Activated CD4-positive, alpha-beta T cell treated with anti-CD3 and anti-CD28 coated beads for 1 hour (primary cell): ENCODE measurements around the gene RAMACL.
"Not testable (repeated sequence)": the region's sequence is repeated elsewhere in the genome, so short reads cannot be mapped to it uniquely, and the experiment has no call there.

Source experiments
- DNase-seq: peaks from one replicate; pipeline ENCODE4 v3.0.0-alpha.2; 2020

Gene RAMACL

DNA sequence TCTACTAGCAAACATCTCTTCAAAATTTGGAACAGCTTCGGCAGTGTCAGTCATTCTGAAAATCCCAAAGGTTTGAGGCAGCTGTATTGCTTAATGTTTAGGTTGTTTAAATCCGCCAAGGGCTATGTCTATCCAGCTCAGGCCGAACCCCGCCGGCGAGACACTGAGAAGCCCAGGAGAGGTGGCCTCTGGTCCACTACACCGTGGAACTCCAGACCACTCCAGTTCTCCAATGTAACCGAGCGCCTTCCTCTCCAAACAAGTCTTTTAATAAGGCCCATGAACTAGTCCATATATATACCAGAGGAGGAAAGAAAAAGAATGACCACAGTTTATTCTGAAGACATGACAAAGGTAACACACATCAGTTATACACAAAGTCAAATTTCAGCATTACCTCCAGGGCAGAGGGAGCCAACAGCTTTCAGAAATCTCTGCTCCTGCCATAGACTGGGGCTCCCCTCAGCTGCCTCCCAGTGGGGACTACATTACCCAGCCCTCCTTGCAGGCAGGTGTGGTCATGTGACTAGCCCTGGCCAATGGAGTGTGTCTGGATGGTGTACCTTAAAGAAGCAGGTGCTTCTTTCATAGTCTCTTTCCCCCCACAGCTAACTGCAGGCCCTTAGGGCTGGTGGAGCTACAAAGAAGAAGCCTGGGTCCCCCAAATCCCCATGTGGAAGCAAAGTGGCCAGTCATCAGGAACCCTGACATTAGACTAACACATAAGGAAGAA is at the start of gene RAMACL:
Gene RAMACL, minus strand, starts transcription at position 255 of the 733 bp plus-strand sequence. Its CDS starts 201 bp downstream, at position 54.
- no peak for DNase-seq

DNA sequence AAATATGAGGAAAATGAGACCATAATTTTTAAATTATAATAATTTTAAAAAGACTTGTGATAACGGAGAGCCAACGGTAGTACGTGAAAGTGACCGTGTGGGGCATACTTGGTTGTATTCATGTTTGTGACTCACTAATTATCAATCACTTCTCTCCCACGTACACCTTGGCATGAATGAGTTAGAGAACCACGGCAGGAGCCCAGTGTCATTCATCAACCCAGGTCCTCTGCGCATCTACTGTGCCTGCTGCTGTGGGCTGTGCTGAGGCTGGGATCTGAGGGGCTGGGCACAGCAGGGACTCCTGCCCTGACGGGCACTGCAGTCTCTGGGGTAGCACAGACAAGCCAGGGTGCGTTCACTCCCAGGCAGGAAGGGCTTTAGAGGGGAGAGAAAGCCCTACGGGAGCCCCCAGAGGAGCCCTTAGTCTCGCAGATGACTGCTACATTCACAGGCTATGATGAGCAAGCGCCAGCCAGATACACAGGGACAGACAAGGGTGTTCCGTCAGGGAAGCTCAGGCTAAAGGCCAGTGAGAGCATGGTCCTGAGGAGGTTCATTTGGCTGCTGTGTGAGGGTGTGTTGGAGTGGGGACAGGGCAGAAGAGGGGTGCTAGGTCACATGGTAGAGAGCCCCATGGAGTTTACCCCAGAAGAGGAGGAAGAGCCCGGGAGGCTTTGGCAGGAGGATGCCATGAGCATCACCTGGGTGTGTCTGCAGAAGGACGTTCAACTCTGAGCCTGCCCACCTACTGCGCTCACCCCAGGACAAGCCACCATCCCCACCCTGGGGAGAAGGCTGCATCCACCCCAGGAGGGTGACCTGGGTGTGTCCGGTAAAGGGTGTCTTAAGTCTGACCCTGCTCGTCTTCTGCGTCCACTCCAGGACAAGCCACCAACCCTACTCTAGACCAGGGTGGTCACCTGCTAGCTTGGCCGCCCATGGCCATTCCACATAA is 48.8 kb upstream of the RAMACL start:
- DNase-seq = no peak

DNA sequence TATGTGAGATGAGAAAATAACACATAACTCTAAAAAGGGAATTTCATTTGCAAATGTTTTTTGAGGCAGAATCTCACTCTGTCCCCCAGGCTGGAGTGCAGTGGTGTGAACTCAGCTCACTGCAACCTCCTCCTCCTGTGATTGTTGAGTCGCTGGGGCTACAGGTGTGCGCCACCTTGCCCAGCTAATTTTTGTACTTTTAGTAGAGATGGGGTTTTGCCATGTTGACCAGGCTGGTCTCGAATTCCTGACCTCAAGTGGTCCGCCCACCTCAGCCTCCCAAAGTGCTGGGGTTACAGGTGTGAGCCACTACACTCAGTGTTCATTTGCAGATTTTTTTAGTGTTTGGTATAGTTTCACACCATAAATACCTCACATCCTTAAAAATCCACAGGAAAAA is 48.1 kb upstream of the RAMACL start:
- not testable (repeated sequence) for DNase-seq

DNA sequence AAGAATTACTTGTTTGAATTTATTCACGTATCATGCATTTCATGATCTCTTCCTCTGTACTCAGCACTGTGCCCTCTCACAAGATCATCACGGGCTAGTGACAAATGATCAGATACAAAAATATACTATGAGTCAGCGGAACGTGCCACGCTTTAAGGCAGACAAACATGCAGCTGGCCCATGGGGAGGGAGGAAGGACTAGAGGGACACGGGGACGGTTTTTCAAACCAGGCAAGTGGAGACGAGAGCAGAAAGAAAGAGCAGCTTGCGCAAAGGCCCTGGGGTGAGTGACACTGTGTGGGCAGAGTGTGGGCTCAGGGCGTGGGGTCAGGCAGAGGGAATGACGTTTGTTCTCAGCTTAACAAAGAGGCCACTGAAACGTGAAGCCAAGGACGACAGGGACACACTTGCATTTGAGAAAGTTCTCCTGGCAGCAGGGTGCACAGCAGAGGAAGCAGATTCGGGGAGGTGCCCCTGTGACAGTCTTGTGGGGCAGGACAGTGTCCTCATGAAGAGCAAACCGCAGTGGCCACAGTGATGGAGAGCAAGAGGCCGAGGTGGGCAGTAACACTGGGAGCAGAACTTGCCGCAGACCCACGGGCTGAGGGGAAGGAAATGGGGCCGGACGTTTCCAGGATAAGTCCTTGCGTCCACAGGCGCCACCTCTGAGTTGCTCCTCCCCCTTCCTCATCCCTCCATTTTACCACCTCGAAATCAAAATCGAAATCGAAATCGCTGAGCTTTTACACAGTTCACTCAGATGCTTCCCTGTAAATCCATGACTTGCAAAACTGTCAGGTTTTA is 47.5 kb upstream of the RAMACL start:
- DNase-seq = no peak

DNA sequence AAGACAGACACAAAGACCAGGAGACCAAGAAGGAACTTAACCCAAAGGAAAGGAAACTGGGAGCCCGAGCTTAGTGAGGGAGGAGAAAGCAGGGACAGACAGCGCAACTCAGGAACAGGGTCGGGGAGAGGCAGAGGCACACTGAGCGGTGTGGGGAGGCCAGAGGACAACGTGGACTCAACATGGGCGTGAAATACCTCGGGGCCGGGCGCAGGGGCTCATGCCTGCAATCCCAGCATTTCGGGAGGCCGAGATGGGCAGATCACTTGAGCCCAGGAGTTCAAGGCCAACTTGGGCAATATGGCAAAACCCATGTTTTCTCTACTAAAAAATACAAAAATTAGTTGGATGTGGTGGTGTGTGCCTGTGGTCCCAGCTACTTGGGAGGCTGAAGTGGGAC is 46.3 kb upstream of the RAMACL start:
- DNase-seq = no peak

DNA sequence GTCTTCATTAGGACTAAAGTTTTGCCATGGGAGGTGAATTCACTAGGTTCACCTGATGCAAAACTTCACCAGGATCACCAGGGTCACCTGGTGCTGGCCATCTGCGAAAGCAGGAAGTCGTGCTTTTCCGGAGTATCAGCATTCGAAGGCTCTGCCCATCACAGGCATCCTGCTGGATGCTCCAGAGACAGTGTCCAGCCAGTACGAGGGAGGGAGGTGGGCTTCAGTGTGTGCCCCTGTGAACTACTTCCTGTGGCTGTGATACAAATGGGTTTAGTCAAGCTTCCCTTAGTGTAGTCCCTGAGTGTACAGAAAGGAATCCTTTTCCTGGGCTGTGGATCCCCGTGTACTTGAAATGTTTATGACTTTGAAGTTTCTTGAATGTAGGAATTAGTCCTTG is 44.0 kb upstream of the RAMACL start:
- DNase-seq = no peak

DNA sequence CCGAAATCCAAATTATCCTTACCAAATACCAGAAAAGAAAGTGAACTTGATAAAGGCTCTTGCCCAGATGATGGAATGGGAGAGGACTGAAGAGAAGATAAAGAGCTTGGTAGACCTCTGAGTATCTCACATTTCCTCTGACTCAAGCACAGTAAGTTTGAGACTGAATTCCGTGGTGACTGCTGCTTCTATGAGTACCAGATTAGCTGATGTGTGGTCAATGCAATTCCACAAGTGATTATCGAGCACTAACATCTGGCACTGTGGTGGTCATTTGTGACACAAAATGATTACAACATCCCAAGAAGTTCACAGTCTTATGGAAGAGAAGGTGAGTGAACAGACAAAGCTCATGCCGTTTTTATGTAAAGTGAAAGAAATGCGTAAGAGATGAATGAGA is 43.1 kb upstream of the RAMACL start:
- DNase-seq = no peak

DNA sequence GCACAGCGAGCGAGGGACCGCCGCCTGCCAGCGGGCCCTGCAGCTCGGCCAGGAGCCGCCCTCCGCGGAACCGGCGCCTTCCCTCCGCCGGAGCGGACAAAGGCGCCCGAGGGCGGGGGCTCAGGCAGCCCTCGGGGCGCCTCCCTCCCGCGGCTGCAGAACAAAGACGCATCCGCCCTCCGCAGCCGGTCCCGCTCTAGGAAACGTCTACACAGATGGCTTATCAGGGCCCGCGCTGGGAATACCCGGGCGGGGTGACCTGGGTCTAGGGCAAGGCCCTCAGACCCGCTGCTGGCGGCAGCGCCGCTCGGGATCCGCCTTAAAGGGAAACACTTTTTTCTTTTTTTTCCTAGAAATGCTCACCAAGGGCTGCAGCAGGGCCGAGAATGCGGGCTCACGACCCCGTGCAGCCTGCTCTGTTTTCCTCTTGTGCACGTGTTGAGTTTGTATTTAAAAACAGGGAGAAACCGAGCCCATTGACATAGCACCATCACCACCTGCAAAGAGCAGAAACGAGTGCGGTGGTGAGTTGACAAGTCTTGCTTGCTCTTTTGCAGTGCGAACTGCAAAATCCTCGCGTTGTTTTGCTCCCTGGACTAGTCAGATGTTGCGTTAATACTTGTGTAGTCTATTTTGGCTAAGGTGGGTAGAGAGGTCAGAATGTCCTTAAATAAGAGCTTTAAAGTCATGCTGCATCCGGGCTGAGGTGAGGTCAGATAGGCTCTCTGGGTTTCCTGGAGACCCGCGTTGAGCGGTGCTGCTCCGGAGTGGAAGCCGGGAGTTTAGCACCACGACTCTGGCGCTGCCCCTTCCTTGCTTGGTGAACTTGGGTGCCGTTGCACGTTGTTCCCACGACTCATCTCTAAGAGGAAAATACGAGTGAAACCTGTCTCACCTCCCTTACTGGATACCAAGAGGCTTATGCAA is 41.7 kb upstream of the RAMACL start:
- DNase-seq = peak; percentile 33

DNA sequence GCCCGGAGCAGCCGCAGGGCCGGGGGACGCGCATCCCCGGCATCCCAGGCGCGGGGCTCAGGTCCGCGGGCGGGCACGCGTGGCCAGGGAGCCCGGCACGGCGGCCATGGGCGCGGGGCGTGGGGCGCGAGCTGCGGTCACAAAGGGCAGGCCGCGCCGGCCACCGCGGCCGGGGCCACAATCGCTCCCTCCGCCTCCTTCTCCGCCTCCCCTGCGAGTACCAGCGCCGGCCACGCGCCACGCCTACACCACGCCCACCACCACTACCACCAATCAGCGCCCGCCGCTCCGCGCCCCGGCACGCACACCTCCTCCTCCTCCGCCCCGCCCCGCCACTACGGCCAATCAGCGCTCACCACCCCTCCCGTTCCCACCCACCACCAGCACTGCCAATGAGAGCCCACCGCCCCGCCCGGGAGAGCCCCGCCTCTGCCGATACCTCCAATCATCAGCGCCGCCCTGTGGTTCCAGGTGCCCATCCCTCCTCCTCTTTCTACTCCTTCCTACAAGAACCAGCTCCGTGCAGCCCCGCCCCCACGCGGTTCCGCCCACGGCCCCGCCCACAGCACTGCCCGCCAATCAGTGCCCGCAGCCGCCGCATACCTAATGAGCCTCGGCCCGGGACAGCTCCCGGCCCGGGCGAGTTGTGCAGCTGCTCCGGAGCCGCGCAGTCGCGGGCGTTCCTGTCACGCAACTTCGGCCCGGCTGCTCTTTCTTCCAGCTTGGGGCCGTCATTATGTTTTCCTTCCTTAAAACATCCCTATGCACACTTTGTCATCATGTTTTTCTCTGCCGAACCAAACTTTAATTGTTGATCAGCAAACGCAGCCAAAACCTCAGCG is 40.8 kb upstream of the RAMACL start, which contains the start of gene RPS6KA2:
Gene RPS6KA2, minus strand, starts transcription at position 219 of the 842 bp plus-strand sequence. CDS start 232 bp downstream, outside the sequence.
- DNase-seq = peak; percentile 100

DNA sequence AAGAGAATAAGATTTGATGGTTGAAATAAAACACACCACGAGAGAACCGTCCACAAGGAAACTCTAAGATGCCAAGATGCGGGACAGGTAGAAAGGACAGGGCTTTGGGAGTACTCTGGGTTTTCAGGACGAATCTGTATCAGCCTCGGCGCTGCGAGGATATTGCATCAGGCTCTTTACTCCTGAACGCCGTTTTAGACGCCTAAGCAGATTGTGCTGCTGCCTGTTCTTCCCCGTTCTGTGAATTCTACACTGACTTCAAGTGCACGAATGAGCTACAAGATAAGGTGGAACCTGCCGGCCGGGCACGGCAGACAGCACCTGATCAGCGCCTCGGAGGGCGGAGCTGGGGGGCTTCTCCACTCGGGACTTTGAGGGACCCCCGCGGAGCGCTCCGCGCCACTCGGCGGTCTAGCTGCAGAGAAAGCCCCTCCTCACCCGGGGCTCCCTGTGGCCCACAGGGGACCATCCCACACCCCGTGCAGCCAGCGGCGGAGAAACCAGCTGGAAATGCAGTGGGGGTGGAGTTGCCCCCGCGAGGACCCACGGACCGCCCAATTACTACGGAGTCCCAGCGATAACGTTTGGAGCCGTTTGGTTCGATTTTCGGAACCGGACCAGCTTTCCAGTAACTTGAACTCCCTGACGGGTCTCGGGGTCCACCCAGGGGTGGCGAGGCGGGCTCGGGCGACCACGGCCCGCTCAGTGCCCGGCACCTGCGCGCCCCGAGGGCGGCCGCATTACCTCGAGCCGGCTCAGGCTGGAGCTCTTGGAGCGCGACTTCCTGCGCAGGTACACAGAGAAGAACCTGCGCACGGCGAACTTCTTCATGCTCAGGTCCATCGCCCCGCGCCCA is 39.9 kb upstream of the RAMACL start:
- peak; percentile 18 for DNase-seq

DNA sequence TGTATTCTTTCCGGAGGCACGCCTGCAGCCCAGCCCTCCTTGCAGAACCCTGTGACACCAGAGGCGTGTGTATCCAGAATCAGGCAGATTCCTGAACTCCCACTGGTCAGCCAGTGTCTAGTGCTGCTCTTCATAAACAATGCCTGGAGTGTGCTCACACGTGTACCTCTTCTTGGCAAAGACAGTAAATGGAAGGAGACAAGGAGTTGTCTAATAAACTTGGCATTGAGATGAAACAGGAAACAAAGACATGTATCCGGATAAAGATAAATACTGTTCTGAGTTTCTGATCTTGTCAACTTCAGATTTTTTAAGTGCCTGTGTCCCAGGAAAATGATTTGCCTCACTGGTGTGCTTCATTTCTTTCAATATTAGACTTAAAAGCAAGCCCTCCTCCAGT is 38.9 kb upstream of the RAMACL start:
- DNase-seq = no peak

DNA sequence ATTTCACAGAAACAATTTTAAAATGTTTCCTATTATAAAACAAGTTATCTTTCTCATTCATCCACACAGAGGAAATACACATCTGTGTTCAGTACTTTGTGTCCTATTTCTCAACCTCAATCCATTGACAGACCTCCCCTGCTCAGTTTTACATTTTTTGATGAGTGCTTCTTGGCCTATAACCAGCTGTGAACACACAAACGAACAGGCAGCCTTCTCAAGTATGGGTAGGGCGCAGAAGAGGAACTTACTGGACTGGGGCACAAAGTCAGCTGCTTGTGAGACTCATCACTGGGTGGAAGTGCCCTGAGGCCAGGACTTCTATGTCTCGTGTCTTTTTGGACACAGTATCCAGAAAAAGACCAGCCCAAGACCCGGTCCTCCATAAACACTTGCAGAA is 37.8 kb upstream of the RAMACL start:
- no peak for DNase-seq

DNA sequence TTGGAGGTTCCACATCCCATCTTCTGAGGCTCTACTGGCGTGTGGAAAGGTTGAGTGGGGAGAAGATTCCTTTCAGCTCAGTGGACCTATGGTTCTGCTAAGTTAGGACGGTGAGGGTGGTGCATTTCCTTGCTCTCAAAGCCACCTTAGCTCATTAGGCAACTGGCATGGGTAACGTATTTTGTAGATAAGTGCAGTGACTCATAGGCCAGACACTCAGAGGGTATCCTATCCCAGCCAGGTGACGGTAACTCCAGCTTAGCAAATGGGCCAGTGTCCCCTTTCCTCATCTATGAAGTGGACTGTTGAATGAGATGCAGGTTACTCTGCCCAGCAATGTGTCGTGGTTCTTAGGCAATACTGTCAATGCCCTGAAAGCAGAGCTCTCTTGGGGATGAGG is 36.8 kb upstream of the RAMACL start:
- no peak for DNase-seq

DNA sequence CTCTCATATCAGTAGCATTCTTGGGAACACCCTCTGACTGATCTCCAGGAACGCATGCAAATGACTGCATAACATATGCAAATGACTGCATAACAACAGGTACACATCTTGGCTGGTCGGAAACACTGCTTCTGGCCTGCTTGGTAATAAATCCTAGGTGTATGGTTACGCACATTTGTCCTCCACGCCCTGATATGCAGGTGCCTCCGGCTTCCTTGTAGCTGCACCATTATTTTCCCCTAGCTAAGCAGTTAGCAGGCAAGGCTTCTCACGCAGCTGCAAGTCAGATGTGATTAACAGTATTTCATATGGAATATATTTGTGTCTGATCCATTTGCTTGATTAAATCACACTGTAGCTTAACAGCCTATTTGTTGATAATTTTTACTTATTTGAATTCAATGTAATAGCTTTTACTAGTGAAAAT is 34.6 kb upstream of the RAMACL start:
- DNase-seq = no peak

DNA sequence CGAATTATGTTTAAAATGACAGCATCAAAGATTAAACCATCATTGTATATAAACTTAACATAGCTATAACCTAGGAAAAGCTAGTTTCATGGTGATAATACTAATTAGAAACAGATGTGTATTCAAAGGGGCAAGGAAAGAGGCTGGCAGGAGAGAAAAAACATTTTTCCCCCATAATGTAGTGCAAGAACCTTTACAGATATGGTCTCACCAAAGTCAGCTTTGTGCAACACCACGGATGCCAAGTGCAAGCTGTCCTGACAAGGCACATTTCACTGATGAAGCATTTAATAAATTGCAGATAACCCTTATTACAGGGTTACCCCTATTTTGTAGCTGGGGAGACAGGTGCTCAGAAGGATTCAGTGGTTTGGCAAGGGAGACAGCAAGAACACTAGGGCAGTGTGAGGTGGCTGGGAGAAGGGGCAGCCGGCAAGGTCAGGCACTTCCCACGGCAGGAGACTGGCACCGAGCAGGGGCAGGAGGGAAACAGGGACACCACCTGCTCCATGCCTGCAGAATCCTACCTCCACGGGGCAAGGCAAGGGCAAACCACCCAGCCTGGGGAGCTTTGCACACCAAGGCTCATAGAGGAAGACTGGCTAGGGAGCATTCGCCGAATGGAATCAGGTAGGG is 34.1 kb upstream of the RAMACL start:
- DNase-seq = no peak

DNA sequence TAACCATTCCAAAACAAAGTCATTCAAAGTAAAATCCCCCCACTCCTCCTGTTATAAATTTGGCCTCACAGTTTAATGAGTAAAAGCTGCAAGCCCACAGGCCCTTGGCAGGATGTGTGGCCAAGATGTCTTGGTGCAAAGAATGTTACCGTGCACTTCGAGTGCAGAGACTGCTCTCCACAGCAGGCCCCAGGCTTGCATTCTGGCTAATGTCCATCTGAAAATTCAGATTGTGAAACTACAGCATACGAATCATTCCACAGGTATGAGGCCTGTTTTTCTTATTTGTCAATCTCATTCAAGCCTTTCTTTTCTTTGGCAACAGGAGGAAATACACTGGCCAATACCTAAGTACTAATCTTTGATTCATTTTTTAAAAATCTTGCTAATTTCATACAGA is 33.4 kb upstream of the RAMACL start:
- no peak for DNase-seq

DNA sequence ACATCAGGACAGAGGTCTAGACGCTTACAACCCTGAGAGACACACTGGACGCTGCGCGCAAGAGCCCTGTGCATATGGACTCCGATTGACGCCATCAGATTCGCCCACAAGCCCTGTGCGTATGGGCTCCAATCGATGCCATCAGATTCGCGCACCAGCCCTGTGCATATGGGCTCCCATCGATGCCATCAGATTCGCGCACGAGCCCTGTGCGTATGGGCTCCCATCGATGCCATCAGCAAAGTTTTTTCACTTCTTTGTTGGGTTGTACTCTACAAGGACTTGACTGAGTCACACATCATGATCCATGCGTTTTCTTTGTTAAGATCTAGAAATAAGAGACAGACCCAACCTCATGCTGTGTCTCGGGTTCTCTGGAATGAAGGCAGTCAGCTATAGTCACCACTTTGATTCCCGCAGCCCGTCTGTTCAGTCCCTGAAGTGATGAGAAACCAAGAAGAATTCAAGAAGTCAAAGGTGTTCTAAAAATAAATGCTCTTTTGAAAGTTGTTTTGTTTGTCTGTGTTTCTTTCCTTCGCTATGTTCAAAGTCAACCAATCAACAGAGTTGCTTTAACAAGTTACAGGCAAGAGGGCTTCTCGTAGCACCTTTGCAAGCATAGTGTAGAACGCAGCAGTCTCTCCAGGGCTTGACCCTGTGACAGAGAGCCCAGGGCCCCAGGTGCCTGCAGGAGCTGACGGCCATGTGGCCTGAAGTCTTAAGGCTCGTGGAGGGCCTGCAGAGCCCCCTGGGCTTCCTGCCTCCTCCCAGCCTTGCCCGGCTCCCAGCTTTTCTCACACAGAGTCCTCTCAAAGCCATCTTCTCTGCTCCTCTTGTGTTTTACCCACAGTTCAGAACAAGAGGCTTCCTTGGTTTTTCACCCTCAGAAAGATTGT is 32.6 kb upstream of the RAMACL start:
- no peak for DNase-seq

DNA sequence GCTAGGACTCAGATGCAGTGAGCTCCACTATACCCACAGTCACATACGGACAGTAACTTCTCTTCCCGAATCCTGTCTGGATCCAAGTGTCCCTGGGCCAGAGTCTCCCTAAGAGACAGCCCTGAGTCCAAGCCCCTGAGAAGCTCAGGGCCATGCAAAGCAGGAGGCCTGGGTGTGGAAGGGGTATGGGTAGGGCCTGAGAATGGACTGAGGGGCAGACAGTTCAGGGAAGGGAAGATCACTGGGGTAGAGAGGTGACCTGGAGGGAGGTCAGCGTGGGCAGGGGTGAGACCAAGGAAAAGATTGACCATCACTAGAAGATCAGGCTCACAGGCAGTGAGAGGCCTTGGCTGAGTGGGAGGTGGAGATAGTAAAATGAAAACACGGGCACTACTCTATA is 31.8 kb upstream of the RAMACL start:
- no peak for DNase-seq
